ENCODE results near the gene HAND1.

The HAND1 gene

GRCh38 chr5:154455585-154455984 is 22.4 kb downstream of the HAND1 start:
- no peak for DNase-seq (ENCODE audit: low spot score)

GRCh38 chr5:154451957-154452356 is 26.1 kb downstream of the HAND1 start:
- DNase-seq (ENCODE audit: low spot score) = no peak

- no peak for DNase-seq (ENCODE audit: low spot score)
Observed at GRCh38 chr5:154449786-154450185, 28.2 kb downstream of the HAND1 start.

- DNase-seq (ENCODE audit: low spot score) = no peak
Observed at GRCh38 chr5:154447089-154447725, 30.8 kb downstream of the HAND1 start.

- peak; percentile 66 for DNase-seq (ENCODE audit: low spot score)
Observed at GRCh38 chr5:154446195-154447088, 31.6 kb downstream of the HAND1 start.

GRCh38 chr5:154445422-154446194 is 32.4 kb downstream of the HAND1 start, which contains the start of gene SAP30L:
Gene SAP30L, plus strand, starts transcription at chr5:154445997. Its CDS starts 608 bp downstream, at chr5:154446605.
- peak; percentile 100 for DNase-seq (ENCODE audit: low spot score)

GRCh38 chr5:154444556-154445421 is 33.2 kb downstream of the HAND1 start:
- DNase-seq (ENCODE audit: low spot score) = peak; percentile 34

- DNase-seq (ENCODE audit: low spot score) = no peak
Observed at GRCh38 chr5:154442801-154443200, 35.2 kb downstream of the HAND1 start.

GRCh38 chr5:154440540-154440939 is 37.5 kb downstream of the HAND1 start:
- DNase-seq (ENCODE audit: low spot score) = no peak

- no peak for DNase-seq (ENCODE audit: low spot score)
Observed at GRCh38 chr5:154437281-154437965, 40.6 kb downstream of the HAND1 start.

GRCh38 chr5:154435226-154435625 is 42.8 kb downstream of the HAND1 start:
- no peak for DNase-seq (ENCODE audit: low spot score)

GRCh38 chr5:154430961-154431630 is 46.9 kb downstream of the HAND1 start:
- DNase-seq (ENCODE audit: low spot score) = no peak

- DNase-seq (ENCODE audit: low spot score) = no peak
Observed at GRCh38 chr5:154430466-154430865, 47.6 kb downstream of the HAND1 start.

- DNase-seq (ENCODE audit: low spot score) = no peak
Observed at GRCh38 chr5:154429341-154429740, 48.7 kb downstream of the HAND1 start.

GRCh38 chr5:154428208-154428607 is 49.8 kb downstream of the HAND1 start:
- no peak for DNase-seq (ENCODE audit: low spot score)

Measured in hepatic stellate cell (primary cell).